K562 (cell line): ENCODE data around the gene NECTIN4. TPM values are rescaled to one million over a fixed set of nuclear protein-coding genes. Genes with fewer than 3 reads are reported as not detected.

Experiments used
- ARID1B ChIP-seq: fragments of 450-650 bp; IDR thresholded peaks from 2 replicates; pipeline ENCODE4 v1.6.1; 2016; ENCODE audit warnings: antibody characterized with exemption, mild to moderate bottlenecking, inconsistent platforms
- L3MBTL2 ChIP-seq: fragments of 450-650 bp; IDR thresholded peaks from 2 replicates; pipeline ENCODE4 v1.6.1; 2016; ENCODE audit warnings: mild to moderate bottlenecking, moderate library complexity
- NCOA1 ChIP-seq: fragments of 450-650 bp; IDR thresholded peaks from 2 replicates; pipeline ENCODE4 v1.6.1; 2016; ENCODE audit warnings: low read depth
- NR4A1 ChIP-seq, 2 experiments: fragments of 250-450 bp in 1 of 2; fragments of 450-650 bp in 1 of 2; sonication (Bioruptor Pico) in 1 of 2; IDR thresholded peaks; 2 replicates each; pipeline versions ENCODE4 v1.4.0 to v1.6.1; 2016 to 2020; ENCODE audit warnings: mild to moderate bottlenecking in 2 of 2, missing compliant biosample characterization in 1 of 2, missing genetic modification characterization in 1 of 2, moderate library complexity in 1 of 2
- STAT5B ChIP-seq: fragments of 250-450 bp; sonication (Bioruptor Pico); IDR thresholded peaks from 2 replicates; pipeline ENCODE4 v1.8.0; 2021; ENCODE audit warnings: mild to moderate bottlenecking, inconsistent platforms
- polyA plus RNA-seq, 8 experiments: library from polyadenylated mRNA; depleted of rRNA in 4 of 8; stranded (reverse) in 5 of 8; unstranded in 3 of 8; fragments of >200 nt; fragmentation: Nextera tagmentation in 2 of 8; fragmentation: Illumina TruSeq in 1 of 8; extraction: Ambion mirVana in 2 of 8; extraction: Trizol in 1 of 8; gene quantifications; 2 replicates each; pipeline versions ENCODE4 v1.2.1 to v1.2.3, GENCODE V29; 2011 to 2014; ENCODE audit warnings: inconsistent platforms in 1 of 8, missing spikeins in 1 of 8
- total RNA-seq, 7 experiments: library from RNA; depleted of rRNA in 6 of 7; stranded (reverse); fragments of >200 nt in 6 of 7; fragmentation: Illumina TruSeq in 2 of 7; extraction: Trizol in 2 of 7; gene quantifications; 2 replicates each; pipeline versions ENCODE4 v1.2.1 to v1.2.3, GENCODE V29; 2011 to 2021; ENCODE audit warnings: low replicate concordance in 1 of 7
- TF ChIP-seq, protein P1 (sequence below), 2 experiments: fragments of 450-650 bp; formaldehyde crosslinking in 1 of 2; IDR thresholded peaks; 2 replicates each; pipeline versions ENCODE4 v1.4.0 to v1.6.1; 2014 to 2020; ENCODE audit warnings: mild to moderate bottlenecking in 2 of 2, borderline replicate concordance in 1 of 2, low read depth in 1 of 2
- TF ChIP-seq, protein P2 (sequence below): fragments of 450-650 bp; IDR thresholded peaks from one replicate; pipeline ENCODE4 v1.6.1; 2018; ENCODE audit warnings: mild to moderate bottlenecking, moderate library complexity; ENCODE audit not compliant: partially characterized antibody
- TF ChIP-seq, protein P3 (sequence below): sonication (generic); formaldehyde crosslinking; IDR thresholded peaks from 2 replicates; pipeline ENCODE4 v1.8.1; 2023; ENCODE audit warnings: mild to moderate bottlenecking, missing genetic modification reagents
- TF ChIP-seq, protein P4 (sequence below), 3 experiments: IDR thresholded peaks in 2 of 3; conservative IDR thresholded peaks in 1 of 3; 2 replicates each; pipeline ENCODE4 v1.5.1; 2011 to 2012; ENCODE audit warnings: low read length in 3 of 3, mild to moderate bottlenecking in 3 of 3, control low read depth in 2 of 3, improper control_type of control experiment in 1 of 3, inconsistent platforms in 1 of 3, low read depth in 1 of 3, mixed read lengths in 1 of 3, moderate library complexity in 1 of 3; ENCODE audit not compliant: insufficient read depth in 2 of 3
- TF ChIP-seq, protein P5 (sequence below), 2 experiments: fragments of 450-650 bp; IDR thresholded peaks; 2 replicates each; pipeline ENCODE4 v1.6.1; 2016
- TF ChIP-seq, protein P6 (sequence below): sonication (generic); formaldehyde crosslinking; IDR thresholded peaks from 2 replicates; pipeline ENCODE4 v1.8.0; 2022; ENCODE audit warnings: mild to moderate bottlenecking, missing genetic modification reagents

The NECTIN4 gene
- total and polyA plus RNA-seq, 9 of the 15 experiments (the other 6 are each of a cell fraction or from before 2014, with no cell fraction given): 0.01 to 0.09 TPM; not detected in 7

DNA sequence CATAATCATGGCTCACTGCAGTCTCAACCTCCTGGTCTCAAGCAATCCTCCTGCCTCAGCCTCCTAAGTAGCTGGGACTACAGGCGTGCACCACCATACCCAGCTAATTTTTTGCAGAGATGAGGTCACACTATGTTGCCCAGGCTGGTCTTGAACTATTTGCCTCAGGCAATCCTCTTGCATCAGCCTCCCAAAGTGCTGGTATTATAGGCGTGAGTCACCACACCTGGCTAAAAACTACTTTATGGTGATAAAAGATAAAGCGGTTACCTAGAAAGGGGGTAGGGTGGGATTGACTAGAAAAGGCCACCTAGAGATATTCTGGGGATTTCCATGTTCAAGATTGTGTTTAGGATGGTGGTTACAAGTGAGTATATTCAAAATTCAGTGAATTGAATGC lies 55.6 kb downstream of the NECTIN4 start (continued):
- TF ChIP-seq, protein P1, sequence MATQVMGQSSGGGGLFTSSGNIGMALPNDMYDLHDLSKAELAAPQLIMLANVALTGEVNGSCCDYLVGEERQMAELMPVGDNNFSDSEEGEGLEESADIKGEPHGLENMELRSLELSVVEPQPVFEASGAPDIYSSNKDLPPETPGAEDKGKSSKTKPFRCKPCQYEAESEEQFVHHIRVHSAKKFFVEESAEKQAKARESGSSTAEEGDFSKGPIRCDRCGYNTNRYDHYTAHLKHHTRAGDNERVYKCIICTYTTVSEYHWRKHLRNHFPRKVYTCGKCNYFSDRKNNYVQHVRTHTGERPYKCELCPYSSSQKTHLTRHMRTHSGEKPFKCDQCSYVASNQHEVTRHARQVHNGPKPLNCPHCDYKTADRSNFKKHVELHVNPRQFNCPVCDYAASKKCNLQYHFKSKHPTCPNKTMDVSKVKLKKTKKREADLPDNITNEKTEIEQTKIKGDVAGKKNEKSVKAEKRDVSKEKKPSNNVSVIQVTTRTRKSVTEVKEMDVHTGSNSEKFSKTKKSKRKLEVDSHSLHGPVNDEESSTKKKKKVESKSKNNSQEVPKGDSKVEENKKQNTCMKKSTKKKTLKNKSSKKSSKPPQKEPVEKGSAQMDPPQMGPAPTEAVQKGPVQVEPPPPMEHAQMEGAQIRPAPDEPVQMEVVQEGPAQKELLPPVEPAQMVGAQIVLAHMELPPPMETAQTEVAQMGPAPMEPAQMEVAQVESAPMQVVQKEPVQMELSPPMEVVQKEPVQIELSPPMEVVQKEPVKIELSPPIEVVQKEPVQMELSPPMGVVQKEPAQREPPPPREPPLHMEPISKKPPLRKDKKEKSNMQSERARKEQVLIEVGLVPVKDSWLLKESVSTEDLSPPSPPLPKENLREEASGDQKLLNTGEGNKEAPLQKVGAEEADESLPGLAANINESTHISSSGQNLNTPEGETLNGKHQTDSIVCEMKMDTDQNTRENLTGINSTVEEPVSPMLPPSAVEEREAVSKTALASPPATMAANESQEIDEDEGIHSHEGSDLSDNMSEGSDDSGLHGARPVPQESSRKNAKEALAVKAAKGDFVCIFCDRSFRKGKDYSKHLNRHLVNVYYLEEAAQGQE (IDR thresholded peaks at IDR 0.05; ENCODE audit: borderline replicate concordance): no peak
- TF ChIP-seq, protein P1 (CRISPR knock-in tag; IDR thresholded peaks at IDR 0.05; ENCODE audit: low read depth): no peak
- TF ChIP-seq ARID1B (peak; percentile 73), STAT5B (CRISPR knock-in tag) (no peak), L3MBTL2 (no peak), NR4A1 (CRISPR knock-in tag; IDR thresholded peaks at IDR 0.05) (no peak), NR4A1 (tag; IDR thresholded peaks at IDR 0.05) (no peak), NCOA1 (no peak)
- TF ChIP-seq, protein P2, sequence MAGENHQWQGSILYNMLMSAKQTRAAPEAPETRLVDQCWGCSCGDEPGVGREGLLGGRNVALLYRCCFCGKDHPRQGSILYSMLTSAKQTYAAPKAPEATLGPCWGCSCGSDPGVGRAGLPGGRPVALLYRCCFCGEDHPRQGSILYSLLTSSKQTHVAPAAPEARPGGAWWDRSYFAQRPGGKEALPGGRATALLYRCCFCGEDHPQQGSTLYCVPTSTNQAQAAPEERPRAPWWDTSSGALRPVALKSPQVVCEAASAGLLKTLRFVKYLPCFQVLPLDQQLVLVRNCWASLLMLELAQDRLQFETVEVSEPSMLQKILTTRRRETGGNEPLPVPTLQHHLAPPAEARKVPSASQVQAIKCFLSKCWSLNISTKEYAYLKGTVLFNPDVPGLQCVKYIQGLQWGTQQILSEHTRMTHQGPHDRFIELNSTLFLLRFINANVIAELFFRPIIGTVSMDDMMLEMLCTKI: no peak
- TF ChIP-seq, protein P3, sequence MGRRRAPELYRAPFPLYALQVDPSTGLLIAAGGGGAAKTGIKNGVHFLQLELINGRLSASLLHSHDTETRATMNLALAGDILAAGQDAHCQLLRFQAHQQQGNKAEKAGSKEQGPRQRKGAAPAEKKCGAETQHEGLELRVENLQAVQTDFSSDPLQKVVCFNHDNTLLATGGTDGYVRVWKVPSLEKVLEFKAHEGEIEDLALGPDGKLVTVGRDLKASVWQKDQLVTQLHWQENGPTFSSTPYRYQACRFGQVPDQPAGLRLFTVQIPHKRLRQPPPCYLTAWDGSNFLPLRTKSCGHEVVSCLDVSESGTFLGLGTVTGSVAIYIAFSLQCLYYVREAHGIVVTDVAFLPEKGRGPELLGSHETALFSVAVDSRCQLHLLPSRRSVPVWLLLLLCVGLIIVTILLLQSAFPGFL (CRISPR knock-in tag): no peak
- TF ChIP-seq, protein P4, sequence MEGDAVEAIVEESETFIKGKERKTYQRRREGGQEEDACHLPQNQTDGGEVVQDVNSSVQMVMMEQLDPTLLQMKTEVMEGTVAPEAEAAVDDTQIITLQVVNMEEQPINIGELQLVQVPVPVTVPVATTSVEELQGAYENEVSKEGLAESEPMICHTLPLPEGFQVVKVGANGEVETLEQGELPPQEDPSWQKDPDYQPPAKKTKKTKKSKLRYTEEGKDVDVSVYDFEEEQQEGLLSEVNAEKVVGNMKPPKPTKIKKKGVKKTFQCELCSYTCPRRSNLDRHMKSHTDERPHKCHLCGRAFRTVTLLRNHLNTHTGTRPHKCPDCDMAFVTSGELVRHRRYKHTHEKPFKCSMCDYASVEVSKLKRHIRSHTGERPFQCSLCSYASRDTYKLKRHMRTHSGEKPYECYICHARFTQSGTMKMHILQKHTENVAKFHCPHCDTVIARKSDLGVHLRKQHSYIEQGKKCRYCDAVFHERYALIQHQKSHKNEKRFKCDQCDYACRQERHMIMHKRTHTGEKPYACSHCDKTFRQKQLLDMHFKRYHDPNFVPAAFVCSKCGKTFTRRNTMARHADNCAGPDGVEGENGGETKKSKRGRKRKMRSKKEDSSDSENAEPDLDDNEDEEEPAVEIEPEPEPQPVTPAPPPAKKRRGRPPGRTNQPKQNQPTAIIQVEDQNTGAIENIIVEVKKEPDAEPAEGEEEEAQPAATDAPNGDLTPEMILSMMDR (IDR thresholded peaks at IDR 0.05 in 2 of 3, conservative IDR thresholded peaks at IDR 0.05 in 1 of 3; ENCODE audit: insufficient read depth in 2 of 3, low read depth in 1 of 3, low read length in 3 of 3): no peak
- TF ChIP-seq, protein P5, sequence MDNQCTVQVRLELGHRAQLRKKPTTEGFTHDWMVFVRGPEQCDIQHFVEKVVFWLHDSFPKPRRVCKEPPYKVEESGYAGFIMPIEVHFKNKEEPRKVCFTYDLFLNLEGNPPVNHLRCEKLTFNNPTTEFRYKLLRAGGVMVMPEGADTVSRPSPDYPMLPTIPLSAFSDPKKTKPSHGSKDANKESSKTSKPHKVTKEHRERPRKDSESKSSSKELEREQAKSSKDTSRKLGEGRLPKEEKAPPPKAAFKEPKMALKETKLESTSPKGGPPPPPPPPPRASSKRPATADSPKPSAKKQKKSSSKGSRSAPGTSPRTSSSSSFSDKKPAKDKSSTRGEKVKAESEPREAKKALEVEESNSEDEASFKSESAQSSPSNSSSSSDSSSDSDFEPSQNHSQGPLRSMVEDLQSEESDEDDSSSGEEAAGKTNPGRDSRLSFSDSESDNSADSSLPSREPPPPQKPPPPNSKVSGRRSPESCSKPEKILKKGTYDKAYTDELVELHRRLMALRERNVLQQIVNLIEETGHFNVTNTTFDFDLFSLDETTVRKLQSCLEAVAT (IDR thresholded peaks at IDR 0.05): no peak
- TF ChIP-seq, protein P6, sequence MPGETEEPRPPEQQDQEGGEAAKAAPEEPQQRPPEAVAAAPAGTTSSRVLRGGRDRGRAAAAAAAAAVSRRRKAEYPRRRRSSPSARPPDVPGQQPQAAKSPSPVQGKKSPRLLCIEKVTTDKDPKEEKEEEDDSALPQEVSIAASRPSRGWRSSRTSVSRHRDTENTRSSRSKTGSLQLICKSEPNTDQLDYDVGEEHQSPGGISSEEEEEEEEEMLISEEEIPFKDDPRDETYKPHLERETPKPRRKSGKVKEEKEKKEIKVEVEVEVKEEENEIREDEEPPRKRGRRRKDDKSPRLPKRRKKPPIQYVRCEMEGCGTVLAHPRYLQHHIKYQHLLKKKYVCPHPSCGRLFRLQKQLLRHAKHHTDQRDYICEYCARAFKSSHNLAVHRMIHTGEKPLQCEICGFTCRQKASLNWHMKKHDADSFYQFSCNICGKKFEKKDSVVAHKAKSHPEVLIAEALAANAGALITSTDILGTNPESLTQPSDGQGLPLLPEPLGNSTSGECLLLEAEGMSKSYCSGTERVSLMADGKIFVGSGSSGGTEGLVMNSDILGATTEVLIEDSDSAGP: no peak
